8988T (cell line): ENCODE measurements around the gene CCDC180.
"Not testable (repeated sequence)": the region's sequence is repeated elsewhere in the genome, so short reads cannot be mapped to it uniquely, and the experiment has no call there.

Experiments
- DNase-seq: peaks from one replicate; pipeline ENCODE4 v3.0.0; 2011

Gene CCDC180

DNA sequence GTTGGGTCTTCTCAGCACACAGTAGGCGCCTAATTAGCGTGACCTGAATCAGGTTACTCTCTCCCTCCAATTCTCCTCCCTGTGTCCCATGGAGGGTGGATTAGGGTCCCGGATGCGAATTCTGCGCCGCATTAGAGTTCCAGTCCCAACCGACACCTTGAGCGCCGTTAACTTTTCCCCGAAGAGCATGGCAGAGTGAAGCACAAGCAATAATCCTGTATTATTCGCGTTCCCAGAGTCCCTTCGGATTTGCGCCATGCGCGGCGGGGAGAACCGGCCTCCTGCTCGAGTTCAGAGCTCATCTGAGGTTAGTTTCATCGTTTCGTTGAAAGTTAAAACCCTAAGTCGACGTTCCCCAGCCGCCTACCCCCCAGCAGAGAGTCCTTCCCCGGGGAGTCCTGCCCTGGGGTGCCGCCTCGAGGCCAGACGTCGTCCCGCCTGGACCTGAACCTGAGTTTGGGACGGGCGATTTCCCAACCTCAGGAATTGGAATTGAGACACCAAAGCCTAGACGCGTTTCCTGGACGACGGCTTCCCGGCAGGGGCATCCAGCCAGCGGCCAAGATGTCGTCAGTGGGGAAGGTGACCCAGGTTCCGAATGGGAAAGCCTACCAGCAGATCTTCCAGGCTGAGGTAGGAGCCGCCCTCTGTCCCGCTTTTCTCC, at the start of gene CCDC180:
TSS of gene CCDC180 (plus strand) at position 160 of the 664 bp plus-strand sequence. CDS start at position 565, 405 bp downstream.
- DNase-seq = no peak

- DNase-seq = not testable (repeated sequence)
Measured at GRCh38 chr9:97259834-97260514, 47.5 kb upstream of the CCDC180 start.

- DNase-seq = no peak
Measured at GRCh38 chr9:97271292-97271691, 36.2 kb upstream of the CCDC180 start.

DNA sequence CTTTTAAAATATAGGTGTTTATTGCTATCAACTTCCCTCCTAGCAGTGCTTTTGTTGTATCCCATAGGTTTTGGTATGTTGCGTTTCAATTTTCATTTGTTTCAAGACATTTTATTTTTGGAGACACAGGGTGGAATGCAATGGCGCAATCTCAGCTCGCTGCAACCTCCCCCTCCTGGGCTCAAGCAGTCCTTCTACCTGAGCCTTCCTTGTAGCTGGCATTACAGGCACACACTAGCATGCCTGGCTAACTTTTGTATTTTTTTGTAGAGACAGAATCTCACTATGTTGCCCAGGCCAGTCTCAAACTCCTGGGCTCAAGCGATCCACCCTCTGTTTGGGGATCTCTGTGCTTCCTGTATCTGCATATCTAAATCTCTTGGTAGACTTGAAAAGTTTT, 35.4 kb upstream of the CCDC180 start:
- DNase-seq = no peak

- DNase-seq = no peak
Measured at GRCh38 chr9:97276310-97276852, 31.1 kb upstream of the CCDC180 start.

DNA sequence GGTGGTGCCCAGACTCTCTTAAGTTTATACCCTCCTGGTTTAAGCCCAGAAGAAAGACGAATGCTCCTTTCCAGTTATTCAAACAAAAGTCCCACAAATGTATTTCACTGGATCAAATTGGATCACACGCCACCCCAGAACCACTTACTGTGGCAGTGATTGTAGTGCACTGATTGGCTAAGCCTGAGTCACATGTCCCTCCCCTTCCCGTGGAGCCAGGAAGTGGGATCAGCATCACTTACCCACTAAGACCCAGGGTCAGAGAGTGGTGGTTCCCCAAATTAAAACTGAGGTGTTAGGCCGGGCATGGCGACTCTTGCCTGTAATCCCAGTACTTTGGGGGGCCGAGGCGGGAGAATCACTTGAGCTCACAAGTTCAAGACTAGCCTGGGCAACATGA, 29.5 kb upstream of the CCDC180 start:
- no peak for DNase-seq

DNA sequence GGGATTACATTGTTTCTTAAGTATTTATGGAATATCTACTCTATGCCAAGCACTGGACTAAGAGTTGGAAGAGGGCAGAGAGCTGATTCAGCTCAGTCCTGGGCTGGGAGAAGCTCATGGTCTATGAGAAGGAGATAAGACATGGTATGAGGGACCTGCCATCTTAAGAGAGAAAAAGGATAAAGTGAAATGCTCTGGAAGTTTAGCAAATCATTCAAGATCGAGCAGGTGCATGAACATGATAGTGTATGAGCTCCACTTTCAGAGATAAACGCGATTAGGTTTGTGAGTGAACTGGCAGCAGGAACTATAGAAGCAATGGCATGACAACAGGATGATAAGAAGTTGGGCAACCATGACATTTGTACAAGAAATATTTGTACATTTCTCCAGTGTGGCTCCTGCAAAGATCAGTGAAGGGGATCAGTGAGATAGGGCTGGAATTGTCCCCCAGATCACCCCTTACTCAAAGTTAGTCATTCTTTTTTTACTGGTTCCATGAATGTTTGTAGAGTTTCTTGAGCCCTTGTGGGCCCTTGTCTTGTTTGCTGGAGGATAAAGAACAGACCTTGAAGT, 26.6 kb upstream of the CCDC180 start:
- no peak for DNase-seq

DNA sequence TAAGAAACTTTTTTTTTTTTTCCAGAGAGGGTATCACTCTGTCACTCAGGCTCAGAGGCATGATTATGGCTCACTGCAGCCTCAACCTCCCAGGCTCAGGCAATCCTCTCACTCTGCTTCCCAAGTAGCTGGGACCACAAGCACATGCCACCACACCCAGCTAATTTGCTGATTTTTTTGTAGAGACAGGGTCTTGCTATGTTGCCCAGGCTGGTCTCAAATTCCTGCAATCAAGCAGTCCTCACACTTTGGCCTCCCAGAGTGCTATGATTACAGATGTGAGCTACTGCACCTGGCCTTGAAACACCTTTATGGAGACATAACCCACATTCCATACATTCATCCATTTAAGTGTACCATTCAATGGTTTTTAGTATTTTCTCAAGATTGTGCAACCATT, 23.7 kb upstream of the CCDC180 start:
- no peak for DNase-seq

- no peak for DNase-seq
Measured at GRCh38 chr9:97284798-97285197, 22.7 kb upstream of the CCDC180 start.

- DNase-seq = no peak
Measured at GRCh38 chr9:97292200-97292599, 15.3 kb upstream of the CCDC180 start.

DNA sequence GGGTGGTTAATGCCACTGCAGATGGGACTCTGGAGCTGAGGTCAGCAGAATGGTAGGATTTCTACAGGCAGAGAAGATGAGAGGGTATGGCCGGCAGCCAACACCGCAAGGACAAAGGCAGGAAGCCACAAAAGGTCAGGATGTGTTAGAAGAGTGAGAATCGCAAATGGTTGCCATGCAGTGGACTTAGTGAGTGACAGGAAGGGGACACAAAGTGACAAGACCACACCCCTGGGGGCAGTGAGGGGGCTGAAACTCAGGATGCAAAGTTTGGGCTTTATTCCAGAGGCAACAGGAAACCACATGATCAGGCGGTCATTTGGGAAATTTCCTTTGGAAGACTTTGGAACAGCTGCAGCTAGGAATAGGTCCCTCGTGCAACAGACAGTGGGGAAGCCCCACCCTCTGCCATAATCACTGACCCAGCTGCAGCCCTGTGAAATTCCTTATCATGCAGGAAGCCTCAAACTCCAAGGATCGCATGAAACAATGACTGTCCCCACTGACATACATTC, 14.2 kb upstream of the CCDC180 start:
- DNase-seq = no peak

- no peak for DNase-seq
Measured at GRCh38 chr9:97293818-97294217, 13.6 kb upstream of the CCDC180 start.

DNA sequence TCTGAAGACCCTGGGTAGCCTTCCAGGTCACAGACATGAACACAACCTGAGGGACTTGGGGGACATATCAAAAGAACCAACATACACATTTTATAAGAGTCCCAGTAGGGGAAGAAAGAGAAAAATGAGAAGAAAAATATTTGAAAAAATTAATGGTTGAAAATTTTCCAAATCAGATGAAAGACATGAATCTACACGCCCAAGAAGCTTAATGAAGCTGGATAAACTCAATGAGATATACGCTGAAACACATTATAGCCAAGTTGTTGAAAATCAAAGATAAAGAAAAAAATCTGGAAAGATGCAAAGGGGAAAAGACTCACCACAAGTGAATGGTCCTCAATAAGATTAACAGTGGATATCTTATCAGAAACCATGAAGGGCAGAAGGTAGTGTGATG, 9.6 kb upstream of the CCDC180 start:
- no peak for DNase-seq

DNA sequence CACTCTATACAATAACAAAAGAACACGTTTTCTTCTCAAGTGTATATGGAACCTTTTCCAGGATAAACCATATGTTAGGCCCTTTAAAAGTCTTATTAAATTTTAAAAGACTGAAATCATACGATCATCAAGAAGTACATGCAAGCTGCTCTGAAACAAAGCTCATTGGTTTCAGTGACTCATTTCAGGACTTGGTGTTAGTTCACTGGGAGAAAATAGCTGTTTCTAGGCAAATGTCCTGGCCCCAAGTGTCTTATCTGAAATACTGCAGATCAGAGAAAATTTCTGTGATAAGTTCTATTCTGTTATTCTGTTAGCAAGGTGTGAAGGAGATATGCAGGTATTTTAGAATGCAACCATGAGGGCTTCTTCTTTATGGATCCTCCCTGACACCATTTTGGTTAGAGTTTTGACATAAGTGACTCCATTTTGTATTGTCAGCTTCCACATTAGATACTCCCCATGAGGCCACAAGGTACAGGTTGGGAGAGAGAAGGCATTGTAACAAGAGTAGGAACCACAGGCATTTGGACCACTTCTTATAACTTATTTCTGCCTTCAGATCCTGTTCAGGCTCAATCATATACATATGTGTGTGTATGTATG, 7.5 kb upstream of the CCDC180 start:
- no peak for DNase-seq

DNA sequence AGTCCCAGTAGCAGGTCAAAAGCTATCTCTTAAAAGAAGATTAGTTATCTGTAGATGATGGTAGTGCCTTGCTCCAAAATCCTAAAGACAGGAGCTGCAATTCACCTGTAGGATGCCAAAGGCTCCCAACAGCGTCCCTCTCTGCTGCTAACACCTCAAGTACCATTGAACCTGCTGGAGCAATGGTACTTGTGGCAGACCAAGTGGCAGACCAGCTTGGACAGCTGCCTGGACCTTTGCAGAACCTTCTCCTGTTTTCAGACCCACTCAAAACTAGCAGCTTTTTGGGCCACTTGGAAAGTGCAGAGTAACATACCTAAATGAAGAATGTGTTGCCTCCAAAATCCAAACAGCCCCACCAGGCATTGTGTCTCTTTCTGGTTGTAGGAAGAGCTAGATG, 6.9 kb upstream of the CCDC180 start:
- DNase-seq = no peak

DNA sequence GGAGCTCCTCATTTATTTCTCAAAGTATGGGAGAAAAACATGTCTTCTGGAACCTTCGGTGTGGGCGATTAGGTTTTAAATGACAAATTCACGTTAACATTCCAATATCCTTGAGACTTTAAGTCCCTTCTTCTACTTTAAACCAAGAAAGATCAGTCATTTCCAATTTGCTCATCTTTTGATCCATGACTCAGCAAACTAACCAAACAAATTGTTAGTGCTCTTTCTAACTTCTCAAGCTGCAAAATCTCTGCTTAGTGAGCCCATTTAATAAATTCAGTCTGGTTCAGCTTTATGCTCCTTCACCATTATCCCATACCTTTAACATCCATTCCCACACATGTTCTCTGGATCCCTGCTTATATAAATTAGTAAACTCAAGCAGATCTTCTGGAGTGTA, 5.5 kb upstream of the CCDC180 start:
- no peak for DNase-seq

GRCh38 chr9:97304586-97304985, 2.9 kb upstream of the CCDC180 start:
- no peak for DNase-seq

GRCh38 chr9:97305501-97306298, 1.8 kb upstream of the CCDC180 start:
- no peak for DNase-seq

DNA sequence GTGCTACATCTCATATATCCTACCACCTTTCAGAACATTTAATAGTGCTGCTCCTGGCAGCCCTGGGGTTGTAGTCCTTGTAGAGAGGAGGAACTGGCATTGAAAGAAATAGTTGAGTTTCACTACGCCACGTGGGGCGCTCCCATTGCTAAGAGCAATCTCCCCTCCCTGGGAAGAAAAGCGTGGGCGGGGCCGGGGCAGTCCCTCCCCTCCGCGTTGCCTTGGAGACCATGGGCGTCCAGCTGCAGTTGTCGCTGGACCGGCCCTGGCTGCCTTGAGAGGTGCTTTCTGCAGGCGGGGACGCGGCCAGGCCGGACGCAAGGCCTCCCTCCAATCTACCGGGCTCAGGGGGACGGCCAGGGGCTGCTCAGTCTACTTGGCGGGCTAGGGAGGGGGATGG, 368 bp upstream of the CCDC180 start:
- no peak for DNase-seq

- no peak for DNase-seq
Measured at GRCh38 chr9:97309260-97309659, 1.8 kb downstream of the CCDC180 start.

DNA sequence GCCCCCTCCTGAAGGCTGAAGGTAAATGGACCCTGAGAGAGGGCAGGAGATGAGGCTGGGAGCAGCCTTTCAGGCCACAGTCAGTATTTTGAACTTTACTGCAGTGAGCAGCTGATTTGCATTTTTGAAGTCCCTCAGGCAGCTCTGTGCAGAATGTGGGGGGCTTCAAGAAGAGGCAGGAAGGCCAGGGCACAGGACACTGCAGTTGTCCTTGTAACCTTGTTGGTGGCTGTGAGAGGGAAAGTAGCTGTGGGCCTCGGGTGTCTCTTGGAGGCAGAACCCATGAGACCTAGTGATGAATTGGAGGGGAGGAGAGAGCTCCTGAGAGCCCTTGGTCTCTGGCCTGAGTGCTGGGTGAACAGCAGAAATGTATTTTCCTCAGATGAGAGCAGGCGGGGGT, 2.6 kb downstream of the CCDC180 start:
- DNase-seq = no peak

DNA sequence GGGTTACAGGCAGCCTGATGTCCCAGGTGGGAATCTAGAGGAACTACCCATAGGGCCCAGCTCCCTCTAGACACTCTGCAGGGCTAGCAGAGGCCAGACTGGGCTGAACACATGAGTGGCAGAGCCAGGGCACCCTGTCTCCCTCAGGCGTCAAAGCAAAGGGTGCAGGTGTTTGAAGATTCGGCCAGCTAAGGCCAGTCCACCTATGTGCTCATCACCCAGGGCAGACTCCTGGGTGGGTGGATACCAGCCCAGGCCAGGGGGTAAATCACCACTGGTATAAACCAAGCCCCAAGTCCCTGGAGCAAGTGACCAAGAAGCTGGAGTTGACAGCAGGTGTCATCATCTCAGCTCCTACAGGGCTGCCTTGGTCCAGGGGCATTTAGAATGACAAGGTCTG, 3.4 kb downstream of the CCDC180 start:
- no peak for DNase-seq
